Liver (tissue), 3 donors: ENCODE measurements around the gene PLXND1.

ENCODE experiments used
- ATF3 ChIP-seq: IDR thresholded peaks from 2 replicates; pipeline ENCODE4 v1.6.1; 2016; ENCODE audit warnings: antibody characterized with exemption
- CTCF ChIP-seq: fragments of 150-350 bp; IDR thresholded peaks from 2 replicates; pipeline ENCODE4 v1.5.1; 2017; ENCODE audit warnings: improper control_type of control experiment, low read depth, low read length; ENCODE audit not compliant: missing input control
- EGR1 ChIP-seq, 2 donors: IDR thresholded peaks; 2 replicates each; pipeline ENCODE4 v1.6.1; 2016 to 2018; ENCODE audit warnings: antibody characterized with exemption in 2 of 2, low read depth in 2 of 2
- FOXA1 ChIP-seq: IDR thresholded peaks from 2 replicates; pipeline ENCODE4 v1.6.1; 2016; ENCODE audit warnings: antibody characterized with exemption
- GABPA ChIP-seq, 2 donors: IDR thresholded peaks in 1 of 2; conservative IDR thresholded peaks in 1 of 2; 2 replicates each; pipeline ENCODE4 v1.6.1; 2016; ENCODE audit warnings: antibody characterized with exemption in 2 of 2, mild to moderate bottlenecking in 1 of 2, moderate library complexity in 1 of 2
- HNF4G ChIP-seq: IDR thresholded peaks from 2 replicates; pipeline ENCODE4 v1.6.1; 2016; ENCODE audit warnings: antibody characterized with exemption
- JUND ChIP-seq, 2 donors: IDR thresholded peaks; 2 replicates each; pipeline ENCODE4 v1.6.1; 2016; ENCODE audit warnings: antibody characterized with exemption in 2 of 2
- MAX ChIP-seq: IDR thresholded peaks from 2 replicates; pipeline ENCODE4 v1.6.1; 2016; ENCODE audit warnings: antibody characterized with exemption
- NR2F2 ChIP-seq: IDR thresholded peaks from 2 replicates; pipeline ENCODE4 v1.6.1; 2016; ENCODE audit warnings: antibody characterized with exemption
- RAD21 ChIP-seq, 2 donors: IDR thresholded peaks; 2 replicates each; pipeline ENCODE4 v1.6.1; 2016; ENCODE audit warnings: antibody characterized with exemption in 2 of 2, mild to moderate bottlenecking in 2 of 2
- REST ChIP-seq: IDR thresholded peaks from 2 replicates; pipeline ENCODE4 v1.6.1; 2016; ENCODE audit warnings: antibody characterized with exemption, mild to moderate bottlenecking
- TAF1 ChIP-seq: conservative IDR thresholded peaks from 2 replicates; pipeline ENCODE4 v1.6.1; 2016; ENCODE audit warnings: antibody characterized with exemption, mild to moderate bottlenecking
- ZBTB33 ChIP-seq: IDR thresholded peaks from 2 replicates; pipeline ENCODE4 v1.6.1; 2016; ENCODE audit warnings: antibody characterized with exemption
- donor health status: healthy.
- donor health status: healthy.

- TF ChIP-seq CTCF (no peak), RAD21 (IDR thresholded peaks at IDR 0.05) (no peak), MAX (no peak), JUND (IDR thresholded peaks at IDR 0.05) (no peak), FOXA1 (no peak), TAF1 (no peak), EGR1 (IDR thresholded peaks at IDR 0.05; ENCODE audit: low read depth in 2 of 2) (no peak), REST (no peak), HNF4G (no peak), GABPA (IDR thresholded peaks at IDR 0.05 in 1 of 2, conservative IDR thresholded peaks at IDR 0.05 in 1 of 2) (no peak), ATF3 (no peak), ZBTB33 (no peak), NR2F2 (no peak)
Measured at GRCh38 chr3:129557548-129557894, 49.0 kb downstream of the PLXND1 start.
